Adrenal gland (tissue), 12 donors: ENCODE measurements around the gene FOXB1. TPM values are rescaled to one million over a fixed set of nuclear protein-coding genes. Genes with fewer than 3 reads are reported as not detected.

Experiments used
- DNase-seq, 7 donors: peaks; one replicate each; pipeline ENCODE4 v3.0.0-alpha.2; 2019 to 2020
- H3K27ac ChIP-seq, 5 donors: fragments of 200-600 bp; sonication (generic) in 4 of 5; 1 replicate in 3 of 5; 2 replicates in 2 of 5; pipeline versions ENCODE4 v1.5.1 to v1.8.0; 2016 to 2020; ENCODE audit warnings: mild to moderate bottlenecking in 1 of 5
- H3K27me3 ChIP-seq: fragments of 200-600 bp; 2 replicates; pipeline ENCODE4 v1.8.0; 2021
- H3K36me3 ChIP-seq, 2 donors: fragments of 200-600 bp; replicated peaks in 1 of 2; 1 replicate in 1 of 2; 2 replicates in 1 of 2; pipeline versions ENCODE4 v1.5.1 to v1.8.0; 2018 to 2022
- H3K4me1 ChIP-seq, 2 donors: fragments of 200-600 bp; replicated peaks in 1 of 2; 1 replicate in 1 of 2; 2 replicates in 1 of 2; pipeline versions ENCODE4 v1.5.1 to v1.8.0; 2018 to 2021
- H3K4me3 ChIP-seq, 4 donors: fragments of 200-600 bp; sonication (generic) in 3 of 4; one replicate each; pipeline ENCODE4 v1.5.1; 2016 to 2018
- H3K9me3 ChIP-seq, 3 donors: fragments of 200-600 bp; sonication (generic) in 1 of 3; replicated peaks in 1 of 3; 1 replicate in 2 of 3; 2 replicates in 1 of 3; pipeline versions ENCODE4 v1.5.1 to v1.8.0; 2016 to 2021
- CTCF ChIP-seq, 6 experiments: fragments of 450-650 bp in 4 of 6; fragments of 200-600 bp in 2 of 6; sonication (generic) in 1 of 6; IDR thresholded peaks; 1 replicate in 5 of 6; 2 replicates in 1 of 6; pipeline versions ENCODE4 v1.5.1 to v1.8.0; 2016 to 2021; ENCODE audit warnings: antibody characterized with exemption in 6 of 6, mild to moderate bottlenecking in 2 of 6, moderate library complexity in 1 of 6
- POLR2A ChIP-seq, 2 donors: fragments of 450-650 bp; IDR thresholded peaks; one replicate each; pipeline ENCODE4 v1.6.1; 2017; ENCODE audit warnings: antibody characterized with exemption in 2 of 2, mild to moderate bottlenecking in 2 of 2, moderate library complexity in 1 of 2
- WGBS, 4 donors: extraction: QIAGEN DNeasy Blood & Tissue Kit in 2 of 4; methylation state at CpG; one replicate each; pipeline versions ENCODE4 v1.1.5 to v1.1.7; 2013 to 2017; 5-methylcytosine and 5-hydroxymethylcytosine counted together
- intact Hi-C, 2 donors: fragments of 100-400 bp; cut with DNase I; formaldehyde crosslinking; loops; one replicate each; pipeline versions ENCODE4 v1.14.1 to v1.15.0; 2022 to 2023
- polyA plus RNA-seq, 3 donors: library from polyadenylated mRNA; stranded (reverse); fragments of 200-250 nt in 2 of 3; fragments of 350-450 nt in 1 of 3; fragmentation: Illumina TruSeq in 1 of 3; extraction: RNeasy Lipid Tissue Mini Kit (QIAGEN cat#74804) in 1 of 3; gene quantifications; one replicate each; pipeline ENCODE4 v1.2.3, GENCODE V29; 2013 to 2014
- total RNA-seq, 9 donors: library from RNA; depleted of rRNA in 4 of 9; stranded (reverse); fragments of >200 nt in 4 of 9; fragments of 120-200 nt in 1 of 9; fragmentation: NEBNext Ultra II Directional in 1 of 9; extraction: Animal tissue kit (Norgen Biotek cat#: 25700) in 1 of 9; gene quantifications; one replicate each; pipeline versions ENCODE4 v1.1.0 to v1.2.4, GENCODE V29; 2013 to 2023
- donor health status: healthy with polysubstance abuse.
- donor health status: Bipolar disorder and iron deficiency.
- donor health status: DM: yes; HTN: yes; CAD: no.
- donor health status: DM: no; HTN: no; CAD: no.
- donor health status: DM: no; HTN: no; CAD: no.
- donor health status: DM: yes; HTN: yes; CAD: no.

Gene FOXB1
- total and polyA plus RNA-seq, 12 donors, result not detected

- H3K4me1 ChIP-seq, result no peaks in the 10 kb centered on the region
- intact Hi-C loops, result no loop called here
- WGBS, 4 donors, result 29 to 41% (median 36%) methylated on average over 1 of the region's 1 CpG
Measured at GRCh38 chr15:60047701-60048100, 43.6 kb downstream of the FOXB1 start.

GRCh38 chr15:60049948-60050347 lies 45.8 kb downstream of the FOXB1 start:
- WGBS, 4 donors, result 82 to 100% (median 90%) methylated on average over 1 of the region's 1 CpG
- no peak for TF ChIP-seq POLR2A (IDR thresholded peaks at IDR 0.05)
- no peak for TF ChIP-seq CTCF (IDR thresholded peaks at IDR 0.05)
- no peaks in the 10 kb centered on the region for H3K9me3 ChIP-seq
- H3K4me3 ChIP-seq, result no peak overlapping the region
- intact Hi-C loops, result no loop called here
- DNase-seq, result no peak
- H3K27ac ChIP-seq, result no peak overlapping the region
- peaks cover 5% of the 10 kb centered on the region for H3K27me3 ChIP-seq
- no peaks in the 10 kb centered on the region for H3K36me3 ChIP-seq
- H3K4me1 ChIP-seq, result no peaks in the 10 kb centered on the region

More at GRCh38 chr15:60047701-60048100, 43.6 kb downstream of the FOXB1 start:
- H3K27me3 ChIP-seq, result peaks cover 11% of the 10 kb centered on the region
- H3K9me3 ChIP-seq, result no peaks in the 10 kb centered on the region
- H3K4me3 ChIP-seq, result no peak overlapping the region
- TF ChIP-seq POLR2A (IDR thresholded peaks at IDR 0.05), result no peak
- no peak for TF ChIP-seq CTCF (IDR thresholded peaks at IDR 0.05)
- DNase-seq, result no peak
- H3K36me3 ChIP-seq, result no peaks in the 10 kb centered on the region
- H3K27ac ChIP-seq, result no peak overlapping the region

GRCh38 chr15:60052796-60053195 lies 48.7 kb downstream of the FOXB1 start:
- H3K4me3 ChIP-seq, result no peak overlapping the region
- no peaks in the 10 kb centered on the region for H3K4me1 ChIP-seq
- WGBS, 4 donors, result 76 to 82% (median 79%) methylated on average over 2 of the region's 2 CpGs
- no peak for DNase-seq
- H3K27me3 ChIP-seq, result peaks cover 5% of the 10 kb centered on the region
- intact Hi-C loops, result no loop called here
- no peak for TF ChIP-seq CTCF (IDR thresholded peaks at IDR 0.05)
- TF ChIP-seq POLR2A (IDR thresholded peaks at IDR 0.05), result no peak
- H3K27ac ChIP-seq, result no peak overlapping the region
- H3K9me3 ChIP-seq, result no peaks in the 10 kb centered on the region
- H3K36me3 ChIP-seq, result no peaks in the 10 kb centered on the region

GRCh38 chr15:60054472-60054871 lies 50.4 kb downstream of the FOXB1 start:
- no peaks in the 10 kb centered on the region for H3K9me3 ChIP-seq
- no peak overlapping the region for H3K27ac ChIP-seq
- H3K36me3 ChIP-seq, result no peaks in the 10 kb centered on the region
- TF ChIP-seq POLR2A (IDR thresholded peaks at IDR 0.05) (no peak), CTCF (IDR thresholded peaks at IDR 0.05) (no peak)
- intact Hi-C loops, result no loop called here
- no peaks in the 10 kb centered on the region for H3K4me1 ChIP-seq
- no peak for DNase-seq
- H3K27me3 ChIP-seq, result peaks cover 5% of the 10 kb centered on the region
- H3K4me3 ChIP-seq, result no peak overlapping the region
- WGBS, 4 donors, result 87 to 97% (median 89%) methylated on average over 2 of the region's 2 CpGs
